TTC549 (cell line): Measurements from ENCODE around the gene TNPO2.
"Not testable (repeated sequence)": the region's sequence is repeated elsewhere in the genome, so short reads cannot be mapped to it uniquely, and the experiment has no call there.

Experiments
- FAIRE-seq: peaks from 2 replicates; lab custom pipeline; 2012; peaks lifted over from hg19 to GRCh38; lab: Jason Lieb, UNC

Gene TNPO2

GRCh38 chr19:12705169-12705568 is 18.6 kb downstream of the TNPO2 start:
- no peak for FAIRE-seq

- FAIRE-seq: peak; percentile 48
Measured at GRCh38 chr19:12703046-12703445, 20.7 kb downstream of the TNPO2 start.

GRCh38 chr19:12701596-12702282 is 22.0 kb downstream of the TNPO2 start:
- no peak for FAIRE-seq

DNA sequence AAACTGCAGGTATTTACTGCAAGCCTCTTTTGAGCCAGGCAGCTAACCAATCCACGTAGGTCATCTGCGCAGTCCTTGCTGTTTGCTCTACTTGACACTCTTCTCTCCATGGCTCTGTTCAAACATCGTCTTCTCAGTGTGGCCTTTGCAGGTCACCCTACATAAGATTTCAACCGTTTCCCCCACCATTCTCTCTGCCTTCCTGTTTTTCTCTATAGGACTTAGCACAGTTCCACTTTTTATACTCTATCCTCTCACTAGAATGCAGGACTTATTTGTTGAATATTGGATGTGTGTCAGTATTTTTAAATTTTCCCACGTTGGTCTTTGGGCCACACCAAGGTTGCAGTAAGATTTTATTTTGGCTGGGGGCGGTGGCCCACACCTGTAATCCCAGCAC is 25.6 kb downstream of the TNPO2 start:
- no peak for FAIRE-seq

DNA sequence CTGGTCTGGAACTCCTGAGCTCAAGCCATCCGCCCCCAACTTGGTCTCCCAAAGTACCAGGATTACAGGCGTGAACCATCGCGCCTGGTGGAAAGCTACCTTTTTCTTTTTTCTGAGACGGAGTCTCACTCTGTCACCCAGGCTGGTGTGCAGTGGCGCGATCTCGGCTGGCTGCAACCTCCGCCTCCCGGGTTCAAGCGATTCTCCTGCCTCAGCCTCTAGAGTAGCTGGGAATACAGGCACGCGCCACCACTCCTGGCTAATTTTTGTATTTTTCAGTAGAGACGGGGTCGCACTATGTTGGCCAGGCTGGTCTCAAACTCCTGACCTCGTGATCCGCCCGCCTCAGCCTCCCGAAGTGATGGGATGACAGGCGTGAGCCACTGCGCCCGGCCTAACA is 26.3 kb downstream of the TNPO2 start:
- FAIRE-seq: not testable (repeated sequence)

- FAIRE-seq: no peak
Measured at GRCh38 chr19:12696366-12697335, 27.1 kb downstream of the TNPO2 start, which contains the start of gene FBXW9. FBXW9 (minus strand) TSS chr19:12696631; CDS start chr19:12696581, 50 bp downstream.

- no peak for FAIRE-seq
Measured at GRCh38 chr19:12695997-12696365, 27.8 kb downstream of the TNPO2 start.

GRCh38 chr19:12695514-12695913 is 28.2 kb downstream of the TNPO2 start:
- no peak for FAIRE-seq

DNA sequence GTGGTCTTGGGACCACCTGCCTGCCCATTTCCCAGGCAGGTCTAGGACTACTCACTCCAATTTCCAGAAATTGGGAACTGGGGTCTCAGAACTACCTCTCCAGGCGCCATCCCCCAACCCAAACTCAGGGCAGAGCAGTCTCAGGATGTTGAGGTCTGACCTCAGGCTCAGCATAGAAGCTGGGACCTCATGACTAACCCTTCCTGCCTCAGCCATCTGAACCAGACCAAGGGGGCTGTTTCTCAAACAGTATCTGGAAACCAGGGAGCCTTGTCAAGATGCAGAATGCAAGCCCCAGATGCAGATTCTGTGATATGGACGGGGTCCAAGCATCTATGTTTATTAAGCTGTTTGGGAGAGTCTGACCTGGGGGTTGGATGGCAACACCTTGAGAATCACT is 28.6 kb downstream of the TNPO2 start:
- no peak for FAIRE-seq

DNA sequence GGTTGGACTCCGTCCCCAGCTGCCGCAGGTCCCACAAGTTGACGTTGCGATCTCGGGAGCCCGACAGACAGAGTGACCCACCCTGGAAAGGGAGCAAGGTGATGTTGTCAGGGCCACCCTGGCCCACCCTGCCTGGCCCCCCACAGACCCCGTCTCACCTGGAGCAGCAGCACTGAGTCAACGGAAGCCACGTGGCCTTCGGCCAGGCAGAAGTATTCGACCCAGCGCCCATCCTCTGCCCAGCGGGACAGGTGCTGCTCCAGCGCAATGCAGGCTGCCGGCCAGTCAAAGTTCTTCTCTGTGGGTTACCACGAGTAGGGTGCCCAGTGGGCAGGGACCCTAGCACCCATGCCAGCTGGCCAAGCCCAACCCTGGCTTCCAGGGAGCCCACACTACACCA is 29.1 kb downstream of the TNPO2 start:
- no peak for FAIRE-seq

GRCh38 chr19:12692960-12693359 is 30.8 kb downstream of the TNPO2 start:
- FAIRE-seq: no peak

DNA sequence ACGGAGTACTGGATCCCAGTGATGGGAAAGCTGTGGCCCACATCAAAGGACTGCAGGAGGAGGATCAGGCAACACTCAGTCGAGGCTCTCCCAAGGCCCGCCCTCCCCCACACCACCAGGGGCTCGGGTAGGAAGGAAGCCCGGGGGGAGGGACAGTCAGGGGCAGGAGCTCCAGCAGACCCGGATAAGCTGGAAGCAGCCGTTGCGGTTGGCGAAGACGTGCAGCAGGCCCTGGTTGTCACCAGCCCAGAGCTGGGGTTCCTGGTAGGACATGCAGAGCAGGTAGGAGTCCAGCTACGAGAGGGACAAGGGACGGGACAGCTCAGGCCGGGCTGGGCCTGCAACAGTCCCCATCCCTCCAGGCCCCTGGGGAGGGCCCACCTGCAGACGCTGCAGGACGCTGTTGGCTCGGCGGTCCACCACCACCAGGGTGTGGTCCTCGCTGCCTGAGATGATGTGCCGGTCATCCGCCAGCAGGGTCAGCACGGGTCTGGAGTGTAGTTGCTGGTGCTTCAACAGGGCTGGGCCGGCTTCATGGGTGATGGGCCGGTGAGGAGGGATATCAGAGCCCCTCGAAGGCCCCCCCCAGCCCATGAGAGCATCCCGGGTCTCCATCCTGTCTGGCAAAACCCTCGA is 34.0 kb downstream of the TNPO2 start:
- FAIRE-seq: no peak

DNA sequence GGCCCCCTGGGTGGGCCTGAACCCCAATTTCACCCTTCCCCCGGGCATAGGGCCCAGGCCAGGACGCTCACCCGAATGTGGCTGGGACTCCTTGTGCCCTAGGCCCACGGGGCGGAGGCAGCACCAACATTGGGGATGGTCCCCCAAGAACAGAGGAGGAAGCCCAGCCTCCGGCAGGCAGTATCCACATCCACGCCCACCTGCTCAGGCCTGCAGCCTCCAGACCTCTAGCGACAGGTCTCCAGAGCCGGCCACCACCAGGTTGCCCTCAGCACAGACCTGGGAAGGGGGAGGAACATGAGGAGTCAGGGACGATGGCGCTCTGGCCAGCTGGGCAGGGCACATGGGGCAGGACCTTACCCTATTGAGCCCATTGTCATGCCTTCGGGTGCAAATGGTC is 34.7 kb downstream of the TNPO2 start:
- no peak for FAIRE-seq

- FAIRE-seq: no peak
Measured at GRCh38 chr19:12687496-12688196, 36.1 kb downstream of the TNPO2 start, which contains the start of gene GNG14. GNG14 (plus strand) TSS chr19:12687998; CDS start chr19:12688049, 51 bp downstream.

DNA sequence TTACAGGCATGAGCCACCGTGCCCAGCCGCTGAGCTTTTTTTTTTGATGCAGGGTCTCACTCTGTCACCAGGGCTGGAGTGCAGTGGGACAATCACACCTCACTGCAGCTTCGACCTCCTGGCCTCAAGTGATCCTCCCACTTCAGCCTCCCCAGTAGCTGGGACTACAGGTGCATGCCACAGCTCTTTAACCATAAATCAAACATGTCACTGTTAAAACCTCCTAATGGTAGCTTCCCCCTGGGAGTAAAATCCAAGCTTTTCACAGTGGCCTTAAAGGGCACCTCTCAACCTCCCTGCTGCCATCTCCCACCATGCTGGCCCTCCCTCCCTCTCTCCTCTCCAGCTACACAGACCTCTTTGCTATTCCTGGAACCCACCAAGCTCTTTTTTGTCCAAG is 37.9 kb downstream of the TNPO2 start:
- no peak for FAIRE-seq

GRCh38 chr19:12681074-12681987 is 42.4 kb downstream of the TNPO2 start, which contains the start of gene DHPS:
DHPS (minus strand) TSS chr19:12681880; CDS start chr19:12681766, 114 bp downstream.
- FAIRE-seq: peak; percentile 97

DNA sequence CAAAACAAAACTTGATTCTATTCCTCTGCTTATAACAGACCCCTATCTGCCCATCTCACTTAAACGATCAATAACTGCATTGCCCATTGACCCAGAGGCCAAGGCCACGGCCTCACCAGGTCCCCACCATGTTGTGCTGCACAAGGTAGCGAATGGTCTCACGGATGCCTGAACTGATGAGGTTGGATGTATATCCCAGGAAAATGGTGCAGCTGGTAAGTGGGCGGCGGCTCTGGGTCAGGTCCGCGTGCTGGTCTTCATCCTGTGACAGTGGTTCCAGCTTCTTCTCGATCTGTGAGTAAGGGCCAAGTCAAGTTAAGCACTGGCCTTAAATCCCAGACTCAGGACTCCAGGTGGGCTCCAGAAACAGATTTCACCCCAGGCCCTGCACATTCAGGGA is 43.7 kb downstream of the TNPO2 start:
- FAIRE-seq: no peak

DNA sequence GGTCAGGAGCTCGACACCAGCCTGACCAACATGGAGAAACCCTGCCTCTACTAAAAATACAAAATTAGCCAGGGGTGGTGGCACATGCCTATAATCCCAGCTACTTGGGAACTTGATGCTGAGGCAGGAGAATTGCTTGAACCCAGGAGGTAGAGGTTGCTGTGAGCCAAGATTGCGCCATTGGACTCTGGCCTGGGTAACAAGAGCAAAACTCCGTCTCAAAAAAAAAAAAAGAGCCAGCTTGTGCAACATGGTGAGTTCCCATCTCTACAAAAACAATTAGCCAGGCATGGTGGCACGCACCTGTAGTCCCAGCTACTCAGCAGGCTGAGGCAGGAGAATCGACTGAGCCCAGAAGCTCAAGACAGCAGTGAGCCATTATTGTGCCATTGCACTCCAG is 45.7 kb downstream of the TNPO2 start:
- FAIRE-seq: not testable (repeated sequence)

GRCh38 chr19:12676928-12677327 is 46.8 kb downstream of the TNPO2 start:
- no peak for FAIRE-seq

GRCh38 chr19:12676384-12676792 is 47.3 kb downstream of the TNPO2 start:
- no peak for FAIRE-seq

DNA sequence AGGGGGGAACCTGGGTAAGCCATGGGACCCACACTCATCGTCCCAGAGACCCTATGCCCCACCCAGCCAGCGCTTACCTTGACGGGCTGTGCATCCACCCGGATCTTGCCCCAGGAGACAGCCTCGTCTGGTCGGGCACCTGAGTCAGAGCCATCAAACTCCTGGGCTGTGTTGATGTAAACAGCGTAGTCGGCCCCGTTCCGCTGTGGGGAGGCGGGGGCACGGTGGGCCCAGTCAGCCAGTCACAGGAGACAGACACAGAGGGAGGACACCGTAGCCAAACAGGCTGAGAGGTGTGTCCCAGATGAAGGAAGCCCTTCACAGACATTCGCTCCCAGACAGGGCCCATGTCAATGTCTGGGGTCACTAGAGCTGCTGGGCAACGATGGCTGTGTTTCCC is 47.8 kb downstream of the TNPO2 start:
- no peak for FAIRE-seq
